BE2C (cell line): ENCODE measurements around the gene HS3ST5.

Source experiments
- DNase-seq: peaks from one replicate; pipeline ENCODE4 v3.0.0-alpha.2; 2020
- H3K27me3 ChIP-seq: fragments of 250-450 bp; sonication (Bioruptor Pico); 2 replicates; pipeline ENCODE4 v1.5.1; 2020; ENCODE audit warnings: mild to moderate bottlenecking
- H3K36me3 ChIP-seq: fragments of 250-450 bp; sonication (Bioruptor Pico); 2 replicates; pipeline ENCODE4 v1.5.1; 2020; ENCODE audit warnings: mild to moderate bottlenecking
- H3K4me1 ChIP-seq: fragments of 250-450 bp; sonication (Bioruptor Pico); 2 replicates; pipeline ENCODE4 v1.5.1; 2020
- H3K4me3 ChIP-seq: 2 replicates; pipeline ENCODE4 v1.5.1; 2011; ENCODE audit warnings: low read depth, low read length
- H3K9me3 ChIP-seq: fragments of 250-450 bp; sonication (Bioruptor Pico); 2 replicates; pipeline ENCODE4 v1.5.1; 2020
- TF ChIP-seq, protein P1 (sequence below): IDR thresholded peaks from 2 replicates; pipeline ENCODE4 v1.5.1; 2012; ENCODE audit warnings: mild to moderate bottlenecking, low read depth, low read length

The HS3ST5 gene

DNA sequence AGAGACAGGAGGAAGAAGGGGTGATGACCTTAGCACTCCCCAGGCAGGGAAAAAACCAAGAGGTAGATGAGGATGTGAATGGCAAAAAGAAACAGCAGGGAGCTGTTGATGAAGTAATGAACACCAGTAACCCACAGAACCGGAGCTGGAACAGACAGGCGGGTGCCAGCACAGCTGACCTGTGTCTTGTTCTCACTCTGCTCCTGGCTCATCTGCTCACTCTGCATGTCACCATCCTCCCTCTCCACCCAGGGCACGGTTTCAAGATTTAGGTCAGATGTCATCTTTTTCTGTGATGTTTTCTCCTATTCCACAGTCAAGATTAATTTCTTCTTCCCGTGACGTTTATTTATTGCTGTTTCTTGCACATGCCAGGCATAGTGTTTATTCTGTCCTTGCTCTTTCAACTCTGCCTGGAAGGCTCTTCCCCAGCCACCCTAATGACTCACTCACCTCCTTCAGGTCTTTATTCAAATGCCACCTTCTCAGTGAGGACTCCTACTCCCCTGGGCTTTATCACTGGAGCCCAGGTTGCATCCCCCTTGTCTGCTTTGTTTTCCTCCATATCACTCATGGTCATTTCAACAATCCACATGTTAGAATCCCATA, 207.4 kb downstream of the HS3ST5 start:
- Histone ChIP-seq H3K9me3 (no peaks in the 10 kb centered on the region), H3K4me3 (no peak overlapping the region), H3K36me3 (no peaks in the 10 kb centered on the region; the same call in none of the 2 replicates), H3K27me3 (no peaks in the 10 kb centered on the region), H3K4me1 (no peaks in the 10 kb centered on the region; the same call in 1 of the 2 replicates)
- DNase-seq, result no peak
- TF ChIP-seq, protein P1, sequence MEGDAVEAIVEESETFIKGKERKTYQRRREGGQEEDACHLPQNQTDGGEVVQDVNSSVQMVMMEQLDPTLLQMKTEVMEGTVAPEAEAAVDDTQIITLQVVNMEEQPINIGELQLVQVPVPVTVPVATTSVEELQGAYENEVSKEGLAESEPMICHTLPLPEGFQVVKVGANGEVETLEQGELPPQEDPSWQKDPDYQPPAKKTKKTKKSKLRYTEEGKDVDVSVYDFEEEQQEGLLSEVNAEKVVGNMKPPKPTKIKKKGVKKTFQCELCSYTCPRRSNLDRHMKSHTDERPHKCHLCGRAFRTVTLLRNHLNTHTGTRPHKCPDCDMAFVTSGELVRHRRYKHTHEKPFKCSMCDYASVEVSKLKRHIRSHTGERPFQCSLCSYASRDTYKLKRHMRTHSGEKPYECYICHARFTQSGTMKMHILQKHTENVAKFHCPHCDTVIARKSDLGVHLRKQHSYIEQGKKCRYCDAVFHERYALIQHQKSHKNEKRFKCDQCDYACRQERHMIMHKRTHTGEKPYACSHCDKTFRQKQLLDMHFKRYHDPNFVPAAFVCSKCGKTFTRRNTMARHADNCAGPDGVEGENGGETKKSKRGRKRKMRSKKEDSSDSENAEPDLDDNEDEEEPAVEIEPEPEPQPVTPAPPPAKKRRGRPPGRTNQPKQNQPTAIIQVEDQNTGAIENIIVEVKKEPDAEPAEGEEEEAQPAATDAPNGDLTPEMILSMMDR, result no peak

DNA sequence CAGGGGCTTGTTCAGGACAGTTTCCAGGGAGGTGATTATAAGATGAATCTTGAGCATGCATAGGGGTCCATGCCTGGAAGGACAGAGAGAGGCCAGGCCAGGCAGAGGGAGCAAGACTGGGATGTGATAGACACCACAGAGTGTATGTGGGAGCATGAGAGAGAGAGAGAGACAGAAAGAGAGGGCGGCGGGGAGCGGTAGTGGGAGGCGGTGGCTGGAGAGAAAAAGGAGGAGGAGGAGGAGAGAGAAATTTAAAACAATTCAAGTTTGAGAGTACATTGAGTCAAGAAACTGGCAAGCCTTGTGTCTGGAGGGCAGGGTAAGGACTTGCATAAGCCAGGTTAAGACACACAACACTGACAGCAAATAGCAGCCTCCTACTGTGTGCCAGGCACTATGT, 209.0 kb downstream of the HS3ST5 start:
- no peaks in the 10 kb centered on the region for H3K27me3 ChIP-seq
- no peaks in the 10 kb centered on the region for H3K9me3 ChIP-seq
- no peaks in the 10 kb centered on the region; the same call in 1 of the 2 replicates for H3K4me1 ChIP-seq
- no peak overlapping the region for H3K4me3 ChIP-seq
- H3K36me3 ChIP-seq, result no peaks in the 10 kb centered on the region; the same call in none of the 2 replicates
- no peak for DNase-seq
- TF ChIP-seq, protein P1, result no peak

DNA sequence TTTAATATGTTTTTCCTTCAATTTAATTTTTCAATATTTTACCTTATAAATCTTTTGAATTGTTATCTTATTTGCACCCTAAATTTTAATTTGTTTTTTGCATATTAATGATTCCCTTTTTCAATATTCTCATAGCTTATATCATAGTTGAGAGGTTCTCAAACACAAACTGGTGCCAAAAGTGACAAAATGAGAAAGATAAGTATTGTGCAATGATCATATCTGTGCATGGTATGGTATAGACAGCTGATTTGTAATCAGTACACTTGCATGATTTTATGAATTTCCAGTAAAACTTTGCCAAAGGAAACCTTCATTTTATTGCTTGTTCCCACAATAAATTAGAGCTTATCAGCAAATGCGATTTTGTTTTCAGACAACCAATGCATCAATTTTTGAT, 210.9 kb downstream of the HS3ST5 start:
- H3K27me3 ChIP-seq, result no peaks in the 10 kb centered on the region
- H3K9me3 ChIP-seq, result no peaks in the 10 kb centered on the region
- TF ChIP-seq, protein P1, result no peak
- no peaks in the 10 kb centered on the region; the same call in 1 of the 2 replicates for H3K4me1 ChIP-seq
- no peak for DNase-seq
- no peak overlapping the region for H3K4me3 ChIP-seq
- no peaks in the 10 kb centered on the region; the same call in 1 of the 2 replicates for H3K36me3 ChIP-seq

DNA sequence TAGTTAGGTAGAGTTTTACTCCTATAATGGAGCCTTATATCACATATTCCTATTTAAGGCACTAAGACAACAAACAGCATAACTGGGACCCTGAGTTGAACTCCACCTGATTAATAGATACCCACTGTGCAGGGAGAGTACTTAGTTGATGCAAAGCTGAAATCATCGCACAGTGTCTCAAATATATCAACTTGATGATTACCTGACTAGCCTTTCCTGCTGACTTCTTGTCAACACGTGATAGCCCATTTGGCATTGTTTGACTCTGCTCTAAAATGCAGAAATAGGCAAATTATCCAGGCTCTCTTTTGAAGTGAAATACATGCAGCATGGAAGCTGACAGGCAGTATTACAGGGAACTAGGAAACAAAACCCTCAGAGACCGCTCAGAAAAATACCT, 217.2 kb downstream of the HS3ST5 start:
- no peak for DNase-seq
- Histone ChIP-seq H3K36me3 (no peaks in the 10 kb centered on the region), H3K4me1 (no peaks in the 10 kb centered on the region; the same call in 1 of the 2 replicates), H3K4me3 (no peak overlapping the region), H3K9me3 (no peaks in the 10 kb centered on the region), H3K27me3 (no peaks in the 10 kb centered on the region)
- TF ChIP-seq, protein P1, result no peak

DNA sequence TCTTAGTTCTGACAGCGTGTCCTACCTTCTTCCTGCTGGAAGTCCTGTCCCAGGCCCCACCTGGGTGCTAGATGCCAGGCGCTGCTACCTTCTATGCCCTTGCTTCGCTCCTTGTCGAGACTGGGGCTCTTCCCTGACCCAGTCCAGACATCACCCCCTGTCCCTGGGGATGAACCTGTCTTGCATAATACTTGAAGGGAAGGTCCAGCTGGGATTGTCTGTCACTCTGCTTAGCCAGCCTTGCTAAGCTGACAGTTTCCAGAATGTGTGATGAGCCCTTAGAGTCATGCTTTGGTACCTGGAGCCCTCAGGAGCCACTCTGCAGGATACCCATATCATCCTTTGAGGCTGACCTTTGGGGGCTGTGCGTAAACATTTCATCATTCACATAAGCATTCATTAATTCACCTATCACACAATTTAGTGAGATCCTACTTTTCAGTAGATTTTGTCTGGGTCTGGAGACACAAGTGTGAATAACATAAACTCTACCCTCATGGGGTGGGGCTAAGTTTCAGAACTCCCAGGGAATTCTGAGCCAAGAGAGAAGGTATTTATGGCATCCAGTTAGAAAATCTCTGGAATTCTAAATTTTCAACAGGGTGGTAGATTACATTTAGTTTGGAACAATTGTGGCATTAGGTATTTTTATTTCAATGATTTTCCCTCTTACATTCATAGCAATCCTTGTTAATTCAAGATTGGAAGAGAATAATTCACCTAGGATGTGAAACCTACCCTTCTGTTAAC, 220.7 kb downstream of the HS3ST5 start:
- Histone ChIP-seq H3K36me3 (no peaks in the 10 kb centered on the region), H3K4me1 (no peaks in the 10 kb centered on the region; the same call in 1 of the 2 replicates), H3K9me3 (no peaks in the 10 kb centered on the region), H3K27me3 (no peaks in the 10 kb centered on the region), H3K4me3 (no peak overlapping the region)
- TF ChIP-seq, protein P1, result no peak
- DNase-seq, result peak; percentile 24

DNA sequence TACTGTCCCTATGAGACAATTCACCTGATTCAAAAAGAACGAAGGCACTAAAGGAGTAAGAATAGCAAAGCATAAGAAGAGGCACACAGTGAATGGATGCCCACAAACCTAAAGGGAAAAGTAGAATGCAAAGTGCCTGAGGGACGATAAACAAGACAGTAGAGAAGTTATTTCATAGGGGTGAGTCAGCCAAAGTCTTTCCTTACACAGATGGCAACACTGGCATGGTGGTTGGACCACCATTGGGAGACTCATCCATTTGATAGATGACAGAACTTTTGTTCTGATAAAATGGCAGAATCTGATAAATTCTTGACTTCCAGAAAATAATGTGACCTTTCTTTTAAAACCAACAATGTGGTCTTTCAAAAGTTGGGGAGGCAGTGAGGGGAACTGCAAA, 223.8 kb downstream of the HS3ST5 start:
- Histone ChIP-seq H3K27me3 (no peaks in the 10 kb centered on the region), H3K4me1 (peaks cover 6% of the 10 kb centered on the region; the same call in 1 of the 2 replicates), H3K36me3 (no peaks in the 10 kb centered on the region), H3K9me3 (no peaks in the 10 kb centered on the region), H3K4me3 (no peak overlapping the region)
- no peak for DNase-seq
- TF ChIP-seq, protein P1, result no peak
